ENCODE measurements around the gene ADTRP. TPM values are rescaled to one million over a fixed set of nuclear protein-coding genes. Genes with fewer than 3 reads are reported as not detected.

Gene ADTRP
- total and polyA plus RNA-seq, 10 of the 15 experiments (the other 5 are each of a cell fraction or from before 2014, with no cell fraction given), result 0.10 to 2.6 (median 2.1) TPM

- Histone ChIP-seq H3K79me2 (ENCODE audit: control insufficient read depth, insufficient read depth, low read length) (no peaks in the 10 kb centered on the region), H4K20me1 (ENCODE audit: control insufficient read depth, insufficient read depth) (no peaks in the 10 kb centered on the region), H3K4me3 (no peak overlapping the region), H3K36me3 (ENCODE audit: control insufficient read depth in 2 of 2, insufficient read depth in 2 of 2, low read length in 1 of 2) (no peaks in the 10 kb centered on the region), H3K4me1 (ENCODE audit: control insufficient read depth, insufficient read depth, low read length) (no peaks in the 10 kb centered on the region), H3K27me3 (replicated peaks in 1 of 2; ENCODE audit: control insufficient read depth in 2 of 2, insufficient read depth in 2 of 2, low read length in 1 of 2) (no peaks in the 10 kb centered on the region), H3K4me2 (ENCODE audit: control insufficient read depth, insufficient read depth) (no peak overlapping the region), H2AFZ (ENCODE audit: control insufficient read depth, low read depth, low read length) (no peak overlapping the region), H3K27ac (ENCODE audit: control insufficient read depth, insufficient read depth) (no peak overlapping the region), H3K9ac (ENCODE audit: control insufficient read depth, insufficient read depth, low read length) (no peak overlapping the region), H3K9me3 (replicated peaks; ENCODE audit: control insufficient read depth, insufficient read depth, low read length) (peaks cover 3% of the 10 kb centered on the region; the same call in 1 of the 3 replicates)
- CTCF ChIA-PET, result no interaction called here
- BruUV-seq (replicated peaks), result no TSS peak
- in situ Hi-C loops (cut with MboI), result no loop called here
- intact Hi-C loops (cut with micrococcal nuclease; ENCODE audit: unreplicated experiment), result no loop called here
- no peak for TF ChIP-seq YY1 (IDR thresholded peaks at IDR 0.05; ENCODE audit: low read depth, low read length)
- SMC1A ChIA-PET (ENCODE audit: uncharacterized antibody, unreplicated experiment), result interaction anchor here (0.7 to 2.0 kb wide), 5 partner anchors 8 to 21 kb away, joined by 3 to 8 read pairs (median 4); no protein-coding TSS in a partner anchor
- POLR2A ChIA-PET, result no interaction called here
- RAD21 ChIA-PET (ENCODE audit: unreplicated experiment), result interaction anchor here (1.0 kb wide), 2 partner anchors 28 to 65 kb away, joined by 3 read pairs; no protein-coding TSS in a partner anchor
- FAIRE-seq (no peak), DNase-seq (ENCODE audit: low read depth, low spot score) (no peak), ATAC-seq (no peak)
- 69% methylated on average over 6 of the region's 6 CpGs for WGBS (ENCODE audit: insufficient coverage, insufficient replicate concordance, low lambda C conversion rate, missing lambda C conversion rate)
These were observed 18.6 kb downstream of the ADTRP start for GRCh38 chr6:11760015-11760473.

GRCh38 chr6:11758878-11759277, 19.7 kb downstream of the ADTRP start:
- no peaks in the 10 kb centered on the region for H3K36me3 ChIP-seq (ENCODE audit: control insufficient read depth in 2 of 2, insufficient read depth in 2 of 2, low read length in 1 of 2)
- H2AFZ ChIP-seq (ENCODE audit: control insufficient read depth, low read depth, low read length), result no peak overlapping the region
- no peak for DNase-seq (ENCODE audit: low read depth, low spot score)
- TF ChIP-seq SUZ12 (IDR thresholded peaks at IDR 0.05; ENCODE audit: unreplicated experiment), result no peak
- no peak for TF ChIP-seq NFXL1 (IDR thresholded peaks at IDR 0.05; ENCODE audit: borderline replicate concordance)
- TF ChIP-seq SP1 (IDR thresholded peaks at IDR 0.05; ENCODE audit: low read depth, low read length), result no peak
- no peak for TF ChIP-seq KLF5 (IDR thresholded peaks at IDR 0.05; ENCODE audit: partially characterized antibody)
- no peak for TF ChIP-seq RFX5 (IDR thresholded peaks at IDR 0.05; ENCODE audit: low read depth, low read length)
- TF ChIP-seq ATF7 (IDR thresholded peaks at IDR 0.05; ENCODE audit: low read depth), result no peak
- TF ChIP-seq RELA (IDR thresholded peaks at IDR 0.05; ENCODE audit: borderline replicate concordance, partially characterized antibody), result no peak
- no peak for TF ChIP-seq TBL1XR1 (IDR thresholded peaks at IDR 0.05; ENCODE audit: low read depth, low read length)
- TF ChIP-seq REST (IDR thresholded peaks at IDR 0.05; ENCODE audit: low read depth, low read length), result no peak
- no peak overlapping the region for H3K9ac ChIP-seq (ENCODE audit: control insufficient read depth, insufficient read depth, low read length)
- no peaks in the 10 kb centered on the region for H4K20me1 ChIP-seq (ENCODE audit: control insufficient read depth, insufficient read depth)
- no peak overlapping the region for H3K4me2 ChIP-seq (ENCODE audit: control insufficient read depth, insufficient read depth)
- ChIA-PET RAD21 (ENCODE audit: unreplicated experiment) (no interaction called here), CTCF (interaction anchor here (0.7 kb wide), 1 partner anchor 133 kb away, joined by 3 read pairs; no protein-coding TSS in a partner anchor), POLR2A (no interaction called here), SMC1A (ENCODE audit: uncharacterized antibody, unreplicated experiment) (interaction anchor here (1.6 kb wide), 1 partner anchor 10 kb away, joined by 5 read pairs; no protein-coding TSS in a partner anchor)
- no peak overlapping the region for H3K4me3 ChIP-seq
- no peaks in the 10 kb centered on the region for H3K79me2 ChIP-seq (ENCODE audit: control insufficient read depth, insufficient read depth, low read length)
- WGBS (ENCODE audit: insufficient coverage, insufficient replicate concordance, low lambda C conversion rate, missing lambda C conversion rate), result 67% methylated on average over 4 of the region's 4 CpGs
- intact Hi-C loops (cut with micrococcal nuclease; ENCODE audit: unreplicated experiment) (no loop called here), in situ Hi-C loops (cut with MboI) (no loop called here)
- FAIRE-seq, result no peak
- no peaks in the 10 kb centered on the region for H3K4me1 ChIP-seq (ENCODE audit: control insufficient read depth, insufficient read depth, low read length)
- peaks cover 3% of the 10 kb centered on the region; the same call in 1 of the 3 replicates for H3K9me3 ChIP-seq (replicated peaks; ENCODE audit: control insufficient read depth, insufficient read depth, low read length)
- ATAC-seq, result no peak
- no peak overlapping the region for H3K27ac ChIP-seq (ENCODE audit: control insufficient read depth, insufficient read depth)
- no TSS peak for BruUV-seq (replicated peaks)
- H3K27me3 ChIP-seq (replicated peaks in 1 of 2; ENCODE audit: control insufficient read depth in 2 of 2, insufficient read depth in 2 of 2, low read length in 1 of 2), result no peaks in the 10 kb centered on the region
